HG02943 (cell line): ENCODE measurements around the gene CPEB3.
"Not testable (repeated sequence)": the region's sequence is repeated elsewhere in the genome, so short reads cannot be mapped to it uniquely, and the experiment has no call there.

Experiments used
- ATAC-seq: cut with Tn5 transposase; IDR thresholded peaks from one replicate; pipeline ENCODE4 v1.9.1; 2021; ENCODE audit warnings: mild to moderate bottlenecking, low read depth, moderate library complexity; ENCODE audit not compliant: unreplicated experiment

The CPEB3 gene

GRCh38 chr10:92052741-92053140 lies 238.1 kb downstream of the CPEB3 start:
- ATAC-seq = no peak

- no peak for ATAC-seq
These were observed 238.8 kb downstream of the CPEB3 start for GRCh38 chr10:92052088-92052487.

GRCh38 chr10:92047215-92047614 lies 243.7 kb downstream of the CPEB3 start:
- no peak for ATAC-seq

GRCh38 chr10:92045641-92046106 lies 245.2 kb downstream of the CPEB3 start:
- ATAC-seq = no peak

GRCh38 chr10:92042541-92042940 lies 248.3 kb downstream of the CPEB3 start:
- ATAC-seq = no peak

- no peak for ATAC-seq
These were observed 251.9 kb downstream of the CPEB3 start for GRCh38 chr10:92038949-92039348.

GRCh38 chr10:92033070-92033469 lies 257.8 kb downstream of the CPEB3 start:
- ATAC-seq = not testable (repeated sequence)

- ATAC-seq = no peak
These were observed 259.3 kb downstream of the CPEB3 start for GRCh38 chr10:92031580-92031979.

- ATAC-seq = no peak
These were observed 263.7 kb downstream of the CPEB3 start for GRCh38 chr10:92027141-92027540.

GRCh38 chr10:92025340-92025739 lies 265.5 kb downstream of the CPEB3 start:
- not testable (repeated sequence) for ATAC-seq

- ATAC-seq = no peak
These were observed 266.2 kb downstream of the CPEB3 start for GRCh38 chr10:92024700-92025099.

GRCh38 chr10:92014620-92015019 lies 276.3 kb downstream of the CPEB3 start:
- ATAC-seq = no peak

GRCh38 chr10:92011560-92012214 lies 279.2 kb downstream of the CPEB3 start:
- no peak for ATAC-seq

- no peak for ATAC-seq
These were observed 280.7 kb downstream of the CPEB3 start for GRCh38 chr10:92010047-92010735.

GRCh38 chr10:92009445-92009844 lies 281.4 kb downstream of the CPEB3 start:
- no peak for ATAC-seq

- ATAC-seq = no peak
These were observed 284.9 kb downstream of the CPEB3 start for GRCh38 chr10:92005978-92006377.

- no peak for ATAC-seq
These were observed 287.6 kb downstream of the CPEB3 start for GRCh38 chr10:92003258-92003657.

GRCh38 chr10:92001995-92002394 lies 288.9 kb downstream of the CPEB3 start:
- no peak for ATAC-seq

GRCh38 chr10:92001581-92001980 lies 289.3 kb downstream of the CPEB3 start:
- no peak for ATAC-seq
